Mammary epithelial cell (primary cell): ENCODE data around the gene F8A2.
"Not testable (repeated sequence)": the region's sequence is repeated elsewhere in the genome, so short reads cannot be mapped to it uniquely, and the experiment has no call there.

ENCODE experiments used
- CTCF ChIP-seq, 2 donors: IDR thresholded peaks in 1 of 2; conservative IDR thresholded peaks in 1 of 2; 2 replicates each; pipeline ENCODE4 v1.5.1; 2011 to 2012; ENCODE audit warnings: inconsistent platforms in 2 of 2, low read length in 2 of 2, mild to moderate bottlenecking in 2 of 2, control low read depth in 1 of 2, low read depth in 1 of 2; ENCODE audit not compliant: insufficient read depth in 1 of 2; ENCODE audit errors: extremely low read depth in 1 of 2
- EZH2 ChIP-seq: IDR thresholded peaks from 2 replicates; pipeline ENCODE4 v1.6.1; 2012; ENCODE audit warnings: low read length, inconsistent platforms, borderline replicate concordance

GRCh38 chrX:155394747-155395276, 12.9 kb downstream of the F8A2 start:
- TF ChIP-seq CTCF (conservative IDR thresholded peaks at IDR 0.05 in 1 of 2, IDR thresholded peaks at IDR 0.05 in 1 of 2; ENCODE audit: extremely low read depth in 1 of 2, insufficient read depth in 1 of 2, low read depth in 1 of 2, low read length in 2 of 2); EZH2: not testable (repeated sequence)
